Trophoblast cell (in vitro differentiated cells and primary cell): ENCODE results near the gene ALDH3B1.

Experiments used
- DNase-seq, 2 donors: peaks; one replicate each; pipeline ENCODE4 v3.0.0-alpha.2; 2016
- H2AFZ ChIP-seq: 2 replicates; pipeline ENCODE4 v1.6.1; 2013; ENCODE audit warnings: low read length, moderate library complexity, mild to moderate bottlenecking; ENCODE audit not compliant: insufficient read depth, poor library complexity
- H2AK5ac ChIP-seq: 2 replicates; pipeline ENCODE4 v1.6.1; 2013; ENCODE audit warnings: mild to moderate bottlenecking, low read length
- H2BK120ac ChIP-seq: 2 replicates; pipeline ENCODE4 v1.6.1; 2013; ENCODE audit warnings: low read length, mild to moderate bottlenecking, moderate library complexity; ENCODE audit not compliant: insufficient read depth, poor library complexity
- H2BK12ac ChIP-seq: 2 replicates; pipeline ENCODE4 v1.6.1; 2013; ENCODE audit warnings: mild to moderate bottlenecking, low read length, moderate library complexity
- H2BK5ac ChIP-seq: 2 replicates; pipeline ENCODE4 v1.6.1; 2013; ENCODE audit warnings: low read length, low read depth, moderate library complexity, mild to moderate bottlenecking; ENCODE audit not compliant: poor library complexity
- H3K14ac ChIP-seq: 2 replicates; pipeline ENCODE4 v1.6.1; 2013; ENCODE audit warnings: mild to moderate bottlenecking, low read length
- H3K18ac ChIP-seq: 2 replicates; pipeline ENCODE4 v1.6.1; 2013; ENCODE audit warnings: mild to moderate bottlenecking, low read length
- H3K23ac ChIP-seq: 2 replicates; pipeline ENCODE4 v1.6.1; 2013; ENCODE audit warnings: low read length
- H3K27ac ChIP-seq: 2 replicates; pipeline ENCODE4 v1.5.1; 2013; ENCODE audit warnings: low read depth, mild to moderate bottlenecking, inconsistent platforms, low read length, moderate library complexity
- H3K27me3 ChIP-seq: 2 replicates; pipeline ENCODE4 v1.6.1; 2013; ENCODE audit warnings: inconsistent platforms, mild to moderate bottlenecking, low read length, moderate library complexity; ENCODE audit not compliant: insufficient read depth
- H3K36me3 ChIP-seq, 2 experiments: 1 replicate in 1 of 2; 2 replicates in 1 of 2; pipeline ENCODE4 v1.6.1; 2013; ENCODE audit warnings: low read length in 2 of 2, mild to moderate bottlenecking in 2 of 2, moderate library complexity in 1 of 2; ENCODE audit not compliant: insufficient read depth in 2 of 2, control insufficient read depth in 1 of 2
- H3K4ac ChIP-seq: 2 replicates; pipeline ENCODE4 v1.6.1; 2013; ENCODE audit warnings: low read depth, mild to moderate bottlenecking, low read length, moderate library complexity
- H3K4me1 ChIP-seq, 2 experiments: 1 replicate in 1 of 2; 2 replicates in 1 of 2; pipeline ENCODE4 v1.6.1; 2013; ENCODE audit warnings: low read length in 2 of 2, mild to moderate bottlenecking in 2 of 2, moderate library complexity in 1 of 2; ENCODE audit not compliant: insufficient read depth in 2 of 2, control insufficient read depth in 1 of 2
- H3K4me2 ChIP-seq: 2 replicates; pipeline ENCODE4 v1.6.1; 2013; ENCODE audit warnings: inconsistent platforms, mild to moderate bottlenecking, low read length, moderate library complexity
- H3K4me3 ChIP-seq: 2 replicates; pipeline ENCODE4 v1.5.1; 2013; ENCODE audit warnings: mild to moderate bottlenecking, low read depth, low read length, inconsistent platforms
- H3K79me1 ChIP-seq: one replicate; pipeline ENCODE4 v1.6.1; 2013; ENCODE audit warnings: low read length
- H3K79me2 ChIP-seq: 2 replicates; pipeline ENCODE4 v1.6.1; 2013; ENCODE audit warnings: low read length, mild to moderate bottlenecking; ENCODE audit not compliant: control insufficient read depth, insufficient read depth, poor library complexity
- H3K9ac ChIP-seq: 2 replicates; pipeline ENCODE4 v1.6.1; 2013; ENCODE audit warnings: mild to moderate bottlenecking, low read length
- H3K9me3 ChIP-seq: 2 replicates; pipeline ENCODE4 v1.6.1; 2013; ENCODE audit warnings: low read depth, mild to moderate bottlenecking, control low read depth, inconsistent platforms, low read length; ENCODE audit not compliant: insufficient read depth
- H4K12ac ChIP-seq: 2 replicates; pipeline ENCODE4 v1.6.1; 2013; ENCODE audit warnings: low read depth, mild to moderate bottlenecking, low read length, moderate library complexity
- H4K8ac ChIP-seq: 2 replicates; pipeline ENCODE4 v1.6.1; 2013; ENCODE audit warnings: low read depth, mild to moderate bottlenecking, low read length, moderate library complexity
- H4K91ac ChIP-seq: one replicate; pipeline ENCODE4 v1.6.1; 2013; ENCODE audit warnings: low read depth, mild to moderate bottlenecking, low read length, moderate library complexity
- WGBS: extraction: QIAGEN DNeasy Blood & Tissue Kit; methylation state at CpG from one replicate; pipeline ENCODE4 v1.1.7; 2013; ENCODE audit warnings: missing lambda C conversion rate; ENCODE audit not compliant: insufficient read length, insufficient coverage; ENCODE audit errors: extremely low coverage; 5-methylcytosine and 5-hydroxymethylcytosine counted together

ALDH3B1 gene

GRCh38 chr11:68007498-68008380, 2.4 kb upstream of the ALDH3B1 start:
- Histone ChIP-seq H4K8ac (no peak overlapping the region), H3K23ac (no peak overlapping the region), H2BK12ac (no peak overlapping the region), H3K9me3 (peaks cover 1% of the 10 kb centered on the region), H2AFZ (no peak overlapping the region), H3K4me2 (no peak overlapping the region), H3K18ac (no peak overlapping the region), H2AK5ac (no peak overlapping the region), H3K4me3 (no peak overlapping the region), H2BK120ac (no peak overlapping the region), H2BK5ac (no peak overlapping the region), H3K4me1 (peaks cover 14 to 31% of the 10 kb centered on the region in 2 experiments), H3K27ac (no peak overlapping the region), H3K79me2 (peaks cover 3% of the 10 kb centered on the region), H3K14ac (no peak overlapping the region), H3K9ac (no peak overlapping the region), H3K79me1 (peaks cover 15% of the 10 kb centered on the region), H3K4ac (no peak overlapping the region), H4K91ac (no peak overlapping the region), H3K36me3 (no peaks in the 10 kb centered on the region), H4K12ac (no peak overlapping the region), H3K27me3 (no peaks in the 10 kb centered on the region)
- no CpG with 5 or more reads among the region's 16 CpGs for WGBS
- DNase-seq, result no peak

- H4K12ac ChIP-seq, result no peak overlapping the region
- peak overlapping the region; percentile 14 for H2AK5ac ChIP-seq
- H3K27ac ChIP-seq, result no peak overlapping the region
- peak in 1 of 2 donors; percentile 21 for DNase-seq
- H3K4ac ChIP-seq, result no peak overlapping the region
- peaks cover 5% of the 10 kb centered on the region for H3K79me2 ChIP-seq
- no peak overlapping the region for H4K8ac ChIP-seq
- no peak overlapping the region for H3K9ac ChIP-seq
- WGBS, result no CpG with 5 or more reads among the region's 27 CpGs
- H3K4me2 ChIP-seq, result no peak overlapping the region
- H3K79me1 ChIP-seq, result peaks cover 21% of the 10 kb centered on the region
- no peak overlapping the region for H3K4me3 ChIP-seq
- H2BK12ac ChIP-seq, result no peak overlapping the region
- H3K36me3 ChIP-seq, result no peaks in the 10 kb centered on the region
- H2BK5ac ChIP-seq, result no peak overlapping the region
- no peak overlapping the region for H2AFZ ChIP-seq
- no peak overlapping the region for H3K23ac ChIP-seq
- H3K18ac ChIP-seq, result no peak overlapping the region
- no peak overlapping the region for H4K91ac ChIP-seq
- H3K4me1 ChIP-seq, result peaks cover 21 to 31% of the 10 kb centered on the region in 2 experiments
- H3K14ac ChIP-seq, result no peak overlapping the region
- peaks cover 1% of the 10 kb centered on the region for H3K9me3 ChIP-seq
- H2BK120ac ChIP-seq, result no peak overlapping the region
- H3K27me3 ChIP-seq, result no peaks in the 10 kb centered on the region
These were observed 1.5 kb upstream of the ALDH3B1 start for GRCh38 chr11:68008381-68009337.

GRCh38 chr11:68009391-68010089, 587 bp upstream of the ALDH3B1 start:
- H2BK5ac ChIP-seq, result no peak overlapping the region
- H4K91ac ChIP-seq, result no peak overlapping the region
- WGBS, result no CpG with 5 or more reads among the region's 12 CpGs
- H2AFZ ChIP-seq, result no peak overlapping the region
- H3K79me1 ChIP-seq, result peaks cover 27% of the 10 kb centered on the region
- no peaks in the 10 kb centered on the region for H3K36me3 ChIP-seq
- no peaks in the 10 kb centered on the region for H3K27me3 ChIP-seq
- peak; percentile 67 to 74 for DNase-seq
- H4K12ac ChIP-seq, result no peak overlapping the region
- H2BK120ac ChIP-seq, result no peak overlapping the region
- no peak overlapping the region for H3K27ac ChIP-seq
- no peak overlapping the region for H3K4me2 ChIP-seq
- no peak overlapping the region for H4K8ac ChIP-seq
- H3K14ac ChIP-seq, result no peak overlapping the region
- peaks cover 5% of the 10 kb centered on the region for H3K79me2 ChIP-seq
- no peak overlapping the region for H3K4ac ChIP-seq
- H3K23ac ChIP-seq, result no peak overlapping the region
- H3K18ac ChIP-seq, result no peak overlapping the region
- peaks cover 1% of the 10 kb centered on the region for H3K9me3 ChIP-seq
- no peak overlapping the region for H3K9ac ChIP-seq
- H2BK12ac ChIP-seq, result no peak overlapping the region
- H2AK5ac ChIP-seq, result no peak overlapping the region
- H3K4me1 ChIP-seq, result peaks cover 27 to 32% of the 10 kb centered on the region in 2 experiments
- H3K4me3 ChIP-seq, result no peak overlapping the region
